ENCODE data around the gene DDB1. TPM values are rescaled to one million over a fixed set of nuclear protein-coding genes. Genes with fewer than 3 reads are reported as not detected.

DDB1 gene
- total and polyA plus RNA-seq, 2 of the 13 experiments (the other 11 are each of a cell fraction or from before 2014, with no cell fraction given) = 217 to 266 TPM

- TF ChIP-seq U2AF1 (optimal IDR thresholded peaks at IDR 0.05; ENCODE audit: low read depth, low read length) (no peak), NR0B2 (CRISPR knock-in tag; IDR thresholded peaks at IDR 0.05) (peak; percentile 85), FLYWCH1 (CRISPR knock-in tag; IDR thresholded peaks at IDR 0.05) (no peak), CERS6 (CRISPR knock-in tag; IDR thresholded peaks at IDR 0.05) (no peak), SRSF4 (IDR thresholded peaks at IDR 0.05; ENCODE audit: low read depth, low read length, poor library complexity, severe bottlenecking) (no peak), ZNF709 (CRISPR knock-in tag; IDR thresholded peaks at IDR 0.05) (peak; percentile 70), MATR3 (CRISPR knock-in tag; IDR thresholded peaks at IDR 0.05) (no peak), RARA (CRISPR knock-in tag; IDR thresholded peaks at IDR 0.05) (no peak), DBP (CRISPR knock-in tag; IDR thresholded peaks at IDR 0.05; ENCODE audit: not compliant biosample characterization) (no peak), ZNF775 (CRISPR knock-in tag; IDR thresholded peaks at IDR 0.05; ENCODE audit: borderline replicate concordance) (no peak), FIP1L1 (IDR thresholded peaks at IDR 0.05; ENCODE audit: borderline replicate concordance, insufficient read depth, low read depth, low read length) (no peak), AHDC1 (CRISPR knock-in tag; IDR thresholded peaks at IDR 0.05; ENCODE audit: borderline replicate concordance) (no peak), ATF6 (CRISPR knock-in tag; conservative IDR thresholded peaks at IDR 0.05) (no peak), CC2D1A (CRISPR knock-in tag; IDR thresholded peaks at IDR 0.05) (no peak), TRAFD1 (CRISPR knock-in tag; IDR thresholded peaks at IDR 0.05; ENCODE audit: borderline replicate concordance) (peak; percentile 76; the same call in 1 of the 2 replicates)
Observed at GRCh38 chr11:61293867-61294716, 38.8 kb downstream of the DDB1 start (continued).
